Fibroblast of lung (primary cell): Measurements from ENCODE around the gene PHETA2.

Experiments used
- EZH2 ChIP-seq: IDR thresholded peaks from 2 replicates; pipeline ENCODE4 v1.5.1; 2012; ENCODE audit warnings: low read length, control low read depth, mild to moderate bottlenecking; ENCODE audit errors: missing control alignments
- TF ChIP-seq, protein P1 (sequence below), 2 donors: IDR thresholded peaks in 1 of 2; conservative IDR thresholded peaks in 1 of 2; 1 replicate in 1 of 2; 2 replicates in 1 of 2; pipeline ENCODE4 v1.5.1; 2011 to 2012; ENCODE audit warnings: low read length in 2 of 2, control low read depth in 1 of 2, inconsistent platforms in 1 of 2, low read depth in 1 of 2, mild to moderate bottlenecking in 1 of 2

DNA sequence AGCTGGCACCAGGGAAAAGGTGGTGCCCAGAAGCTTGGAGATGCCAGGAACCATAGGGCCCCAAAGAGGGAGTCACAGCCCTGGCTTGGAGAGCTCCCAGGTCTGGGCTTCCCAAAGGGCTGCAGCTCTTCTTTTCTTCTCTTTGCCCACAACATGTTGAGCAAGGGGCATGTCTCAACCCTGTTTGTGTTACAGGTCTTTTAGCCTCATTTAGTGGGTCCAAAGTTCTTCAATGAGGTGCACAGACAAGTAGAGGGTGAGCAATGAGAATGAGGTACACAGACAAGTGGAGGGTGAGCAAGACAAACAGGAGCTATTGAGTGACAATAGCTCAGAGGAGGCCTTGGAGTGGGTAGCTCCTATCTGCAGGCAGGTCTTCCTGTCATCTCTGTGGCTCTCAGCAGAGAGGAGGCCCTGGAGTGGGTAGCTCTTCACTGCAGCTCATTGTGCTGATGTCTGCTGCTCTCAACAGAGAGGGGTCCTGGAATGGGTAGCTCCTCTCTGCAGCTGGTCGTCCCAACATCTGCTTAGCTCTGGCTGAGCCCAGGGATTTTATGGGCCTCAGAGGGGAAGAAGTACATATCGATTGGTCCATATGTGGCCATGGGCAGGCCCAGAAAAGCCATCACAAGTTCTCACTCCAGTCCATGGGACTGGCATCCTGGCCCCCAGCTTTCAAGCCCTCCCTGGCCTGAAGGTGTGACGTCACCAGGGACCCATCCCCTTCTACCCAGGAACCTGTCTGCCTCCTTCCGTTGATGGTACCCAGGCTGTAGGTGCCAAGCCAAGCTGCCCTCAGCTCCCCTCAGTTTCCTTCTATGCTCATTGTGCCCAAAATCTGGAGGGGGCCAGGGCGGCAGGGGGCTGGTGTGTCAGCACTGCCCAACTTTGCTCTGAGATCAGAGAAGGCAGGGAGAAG lies 40.5 kb upstream of the PHETA2 start:
- TF ChIP-seq, protein P1, sequence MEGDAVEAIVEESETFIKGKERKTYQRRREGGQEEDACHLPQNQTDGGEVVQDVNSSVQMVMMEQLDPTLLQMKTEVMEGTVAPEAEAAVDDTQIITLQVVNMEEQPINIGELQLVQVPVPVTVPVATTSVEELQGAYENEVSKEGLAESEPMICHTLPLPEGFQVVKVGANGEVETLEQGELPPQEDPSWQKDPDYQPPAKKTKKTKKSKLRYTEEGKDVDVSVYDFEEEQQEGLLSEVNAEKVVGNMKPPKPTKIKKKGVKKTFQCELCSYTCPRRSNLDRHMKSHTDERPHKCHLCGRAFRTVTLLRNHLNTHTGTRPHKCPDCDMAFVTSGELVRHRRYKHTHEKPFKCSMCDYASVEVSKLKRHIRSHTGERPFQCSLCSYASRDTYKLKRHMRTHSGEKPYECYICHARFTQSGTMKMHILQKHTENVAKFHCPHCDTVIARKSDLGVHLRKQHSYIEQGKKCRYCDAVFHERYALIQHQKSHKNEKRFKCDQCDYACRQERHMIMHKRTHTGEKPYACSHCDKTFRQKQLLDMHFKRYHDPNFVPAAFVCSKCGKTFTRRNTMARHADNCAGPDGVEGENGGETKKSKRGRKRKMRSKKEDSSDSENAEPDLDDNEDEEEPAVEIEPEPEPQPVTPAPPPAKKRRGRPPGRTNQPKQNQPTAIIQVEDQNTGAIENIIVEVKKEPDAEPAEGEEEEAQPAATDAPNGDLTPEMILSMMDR (conservative IDR thresholded peaks at IDR 0.05 in 1 of 2, IDR thresholded peaks at IDR 0.05 in 1 of 2; ENCODE audit: low read depth in 1 of 2, low read length in 2 of 2), result no peak
- TF ChIP-seq EZH2, result no peak
